ENCODE data around the gene MED25.

The MED25 gene

DNA sequence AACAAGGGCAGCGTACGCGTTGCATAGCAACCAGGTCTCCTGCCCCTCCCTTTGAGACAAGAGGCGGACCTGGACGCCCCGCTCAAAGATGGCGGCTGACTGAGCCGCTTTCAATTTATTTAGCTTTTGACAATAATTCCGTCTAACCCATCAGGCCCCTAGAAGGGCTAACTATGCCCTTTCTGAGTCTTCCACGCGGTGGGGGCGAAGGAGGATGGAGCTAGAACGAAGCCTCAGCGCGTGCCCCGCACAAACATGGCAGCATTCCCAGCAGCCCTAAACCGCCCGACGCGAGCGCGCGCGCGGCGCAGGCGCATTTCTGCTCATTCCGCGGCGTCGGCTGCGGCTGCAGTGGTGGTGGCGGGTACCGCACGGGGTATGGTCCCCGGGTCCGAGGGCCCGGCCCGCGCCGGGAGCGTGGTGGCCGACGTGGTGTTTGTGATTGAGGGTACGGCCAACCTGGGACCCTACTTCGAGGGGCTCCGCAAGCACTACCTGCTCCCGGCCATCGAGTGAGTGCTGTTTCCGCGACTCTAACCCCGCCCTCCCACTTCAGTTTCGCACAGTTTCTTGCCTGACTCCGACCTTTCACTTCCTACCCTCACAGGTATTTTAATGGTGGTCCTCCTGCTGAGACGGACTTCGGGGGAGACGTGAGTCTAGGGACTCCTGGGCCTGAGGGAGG lies at the start of gene MED25:
MED25 (plus strand) TSS at position 326 of the 685 bp plus-strand sequence; CDS start at position 379, 53 bp downstream.
- peak; percentile 91 for DNase-seq

- no peak for DNase-seq
These were observed 47.6 kb upstream of the MED25 start for GRCh38 chr19:49770529-49770928.

- DNase-seq, result no peak
These were observed 46.4 kb upstream of the MED25 start for GRCh38 chr19:49771674-49772139.

DNA sequence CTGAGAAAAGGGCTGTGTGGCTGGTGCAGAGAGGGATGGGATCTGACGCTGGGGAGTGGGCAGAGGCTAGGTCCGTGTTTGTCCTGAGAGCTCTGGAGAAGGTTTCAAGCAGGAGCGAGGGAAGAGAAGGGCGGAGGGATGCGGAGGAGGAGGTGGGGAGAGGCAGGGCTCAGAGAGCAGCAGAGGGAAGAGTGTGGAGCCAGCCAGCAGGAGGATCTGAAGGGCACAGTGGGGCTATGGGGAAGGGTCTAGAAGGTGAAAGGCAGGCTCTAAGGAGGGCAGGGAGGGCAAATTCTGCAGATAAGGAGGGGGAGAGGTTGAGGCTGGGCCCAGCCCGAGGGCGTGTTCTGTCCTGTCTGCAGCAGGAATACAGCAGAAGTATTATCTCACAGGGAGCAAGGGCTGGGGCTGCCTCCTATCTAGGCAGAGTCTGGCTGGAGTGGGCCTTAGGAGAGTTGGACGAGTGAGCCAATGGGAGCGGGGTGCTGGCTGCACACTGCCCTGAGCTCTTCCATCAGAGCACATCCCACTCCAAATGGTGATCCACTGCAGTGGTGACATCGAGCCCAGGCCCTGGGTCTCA lies 45.1 kb upstream of the MED25 start:
- DNase-seq, result no peak

DNA sequence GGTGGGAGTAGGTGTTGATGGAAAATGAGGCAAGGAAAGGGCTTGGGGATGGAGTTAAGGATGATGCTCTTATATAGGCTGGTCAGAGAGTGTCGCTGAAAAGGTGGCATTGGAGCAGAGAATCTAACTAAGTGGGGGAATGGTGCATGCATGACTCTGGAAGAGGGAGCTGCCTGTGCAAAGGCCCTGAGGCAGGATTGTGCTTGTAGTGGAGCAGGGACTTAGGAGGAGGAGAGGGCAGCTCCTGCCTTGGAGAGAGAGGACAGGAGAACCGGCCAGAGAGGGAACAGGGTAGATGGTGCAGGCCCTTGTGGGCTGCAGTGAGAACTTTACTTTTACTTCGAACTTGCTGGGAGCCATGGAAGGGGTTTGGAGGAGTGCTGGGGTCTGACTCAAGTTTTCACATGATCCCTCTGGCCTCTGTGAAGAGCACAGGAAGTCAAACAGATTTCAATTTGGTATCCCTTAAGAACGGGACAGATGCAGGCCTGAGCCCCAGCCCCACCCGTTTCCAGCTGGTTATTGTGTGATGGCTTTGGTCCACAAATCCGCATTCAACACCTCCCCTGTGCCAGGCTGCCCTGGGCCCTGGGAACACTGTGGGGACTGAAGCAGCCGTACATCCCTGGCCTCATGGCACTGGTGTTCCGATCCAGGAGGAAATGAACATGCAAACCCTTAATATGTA lies 44.3 kb upstream of the MED25 start:
- DNase-seq, result no peak

GRCh38 chr19:49774969-49775368 lies 43.1 kb upstream of the MED25 start:
- no peak for DNase-seq

- no peak for DNase-seq
These were observed 42.2 kb upstream of the MED25 start for GRCh38 chr19:49775742-49776370.

DNA sequence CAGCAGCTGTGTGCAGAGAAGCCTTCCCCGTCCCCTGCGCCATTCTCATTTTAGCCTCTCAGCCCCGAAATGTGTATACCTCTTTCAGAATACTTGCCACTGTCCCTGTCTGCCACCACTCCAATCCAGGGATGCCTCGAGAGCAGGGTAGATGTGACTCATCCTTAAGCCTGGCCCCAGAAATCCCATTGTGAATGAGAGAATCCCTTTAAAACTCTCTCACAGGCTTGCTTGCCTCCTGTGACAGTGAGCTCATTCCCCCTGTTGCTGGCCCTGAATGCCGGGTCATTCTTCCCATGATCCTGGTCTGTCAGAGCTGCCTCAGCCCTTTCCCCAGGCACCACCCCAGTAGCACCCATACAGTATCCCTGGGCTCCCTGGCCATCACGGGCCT lies 41.7 kb upstream of the MED25 start:
- DNase-seq, result no peak

DNA sequence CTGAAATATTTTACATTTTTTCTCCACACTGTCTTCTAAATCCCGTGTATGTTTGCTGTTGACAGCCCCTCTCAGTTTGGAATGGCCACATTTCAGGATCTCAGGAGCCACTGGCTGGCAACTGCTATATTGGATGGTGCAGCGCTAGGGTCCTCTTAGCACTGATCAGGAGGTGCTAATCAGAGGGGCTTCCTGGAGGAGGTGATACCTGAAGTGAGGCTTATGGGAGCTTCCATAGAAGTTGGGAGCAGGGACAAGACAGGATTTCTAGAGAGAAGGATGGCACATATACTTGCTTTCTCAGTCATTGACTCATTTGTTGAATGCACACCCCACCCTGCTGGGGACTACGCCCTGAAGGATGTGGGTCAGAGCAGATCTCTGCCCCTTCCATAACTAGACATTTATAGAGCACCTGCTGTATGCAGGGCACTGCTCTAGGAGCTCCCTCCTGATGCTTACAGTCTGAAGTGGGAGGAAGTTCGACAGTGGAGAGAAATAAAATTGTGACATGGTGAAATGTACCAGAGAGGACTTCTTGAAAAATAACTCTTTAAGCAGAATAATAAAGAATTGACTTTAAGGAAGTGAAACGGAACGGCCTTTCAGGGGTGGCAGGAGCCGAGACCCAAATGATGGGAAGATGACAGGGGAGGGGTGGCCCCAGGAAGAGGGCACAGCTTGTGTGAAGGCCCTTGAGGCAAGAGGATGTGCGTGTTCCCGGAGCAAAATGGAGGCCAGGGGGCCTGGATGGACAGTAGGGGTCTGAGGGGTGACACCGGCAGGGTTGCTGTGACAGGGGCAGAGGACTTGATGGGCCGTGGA lies 38.1 kb upstream of the MED25 start:
- DNase-seq, result peak; percentile 41

DNA sequence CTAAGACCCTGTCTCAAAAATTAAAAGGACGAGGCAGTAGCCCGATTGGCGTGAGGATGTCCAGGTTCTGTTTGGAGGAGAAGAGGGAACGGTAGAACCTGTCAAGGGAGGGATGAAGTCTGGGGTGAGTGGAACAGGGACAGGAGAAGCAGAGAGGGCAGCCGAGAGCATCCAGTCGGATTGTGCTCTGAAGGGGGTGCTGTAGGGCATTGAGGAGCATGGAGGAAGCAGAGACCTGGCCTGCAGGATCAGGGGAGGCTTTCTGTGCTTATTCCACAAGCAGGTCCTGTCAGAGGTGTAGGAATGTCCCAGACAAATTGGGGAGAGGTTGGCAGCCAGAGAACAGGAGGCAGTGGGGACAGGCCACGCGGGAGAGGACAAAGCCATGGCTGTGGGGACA lies 37.2 kb upstream of the MED25 start:
- DNase-seq, result no peak

GRCh38 chr19:49781394-49781793 lies 36.7 kb upstream of the MED25 start:
- DNase-seq, result no peak

DNA sequence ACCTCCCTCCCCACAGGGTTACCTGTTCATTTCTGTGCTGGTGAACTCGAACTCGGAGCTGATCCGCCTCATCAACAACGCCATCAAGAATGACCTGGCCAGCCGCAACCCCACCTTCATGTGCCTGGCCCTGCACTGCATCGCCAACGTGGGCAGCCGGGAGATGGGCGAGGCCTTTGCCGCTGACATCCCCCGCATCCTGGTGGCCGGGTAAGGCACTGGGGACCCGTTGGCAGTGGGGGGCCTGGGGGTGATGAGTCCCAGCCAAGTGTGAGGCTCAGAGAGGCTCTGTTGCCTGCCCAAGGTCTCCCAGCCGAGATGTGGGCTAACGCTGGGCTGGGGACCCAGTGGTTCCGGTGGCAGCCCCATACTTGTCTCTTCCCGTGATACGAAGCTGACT lies 35.6 kb upstream of the MED25 start:
- DNase-seq, result no peak

- DNase-seq, result no peak
These were observed 31.7 kb upstream of the MED25 start for GRCh38 chr19:49786376-49786820.

GRCh38 chr19:49787746-49788145 lies 30.3 kb upstream of the MED25 start:
- no peak for DNase-seq

DNA sequence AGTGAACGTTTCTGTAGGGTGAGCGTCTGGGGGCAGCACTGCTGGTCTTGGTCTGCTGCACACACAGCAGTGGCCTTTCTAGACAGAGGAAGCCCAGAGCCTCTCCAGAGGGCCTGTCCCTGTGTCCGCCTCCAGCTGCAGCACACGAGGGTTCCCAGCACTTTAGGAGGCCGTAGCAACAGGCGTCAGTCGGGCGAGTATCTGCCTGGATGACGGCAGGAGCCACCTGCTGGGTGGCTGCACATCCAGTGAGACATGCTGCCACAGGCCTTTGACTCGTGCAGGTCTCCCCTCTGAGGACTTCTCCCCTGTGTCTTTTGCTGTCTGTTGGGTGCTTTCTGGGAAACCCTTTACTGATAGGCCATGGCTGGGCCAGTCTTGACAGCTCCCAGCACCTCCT lies 29.2 kb upstream of the MED25 start:
- no peak for DNase-seq

GRCh38 chr19:49790866-49791265 lies 27.2 kb upstream of the MED25 start:
- DNase-seq, result no peak

DNA sequence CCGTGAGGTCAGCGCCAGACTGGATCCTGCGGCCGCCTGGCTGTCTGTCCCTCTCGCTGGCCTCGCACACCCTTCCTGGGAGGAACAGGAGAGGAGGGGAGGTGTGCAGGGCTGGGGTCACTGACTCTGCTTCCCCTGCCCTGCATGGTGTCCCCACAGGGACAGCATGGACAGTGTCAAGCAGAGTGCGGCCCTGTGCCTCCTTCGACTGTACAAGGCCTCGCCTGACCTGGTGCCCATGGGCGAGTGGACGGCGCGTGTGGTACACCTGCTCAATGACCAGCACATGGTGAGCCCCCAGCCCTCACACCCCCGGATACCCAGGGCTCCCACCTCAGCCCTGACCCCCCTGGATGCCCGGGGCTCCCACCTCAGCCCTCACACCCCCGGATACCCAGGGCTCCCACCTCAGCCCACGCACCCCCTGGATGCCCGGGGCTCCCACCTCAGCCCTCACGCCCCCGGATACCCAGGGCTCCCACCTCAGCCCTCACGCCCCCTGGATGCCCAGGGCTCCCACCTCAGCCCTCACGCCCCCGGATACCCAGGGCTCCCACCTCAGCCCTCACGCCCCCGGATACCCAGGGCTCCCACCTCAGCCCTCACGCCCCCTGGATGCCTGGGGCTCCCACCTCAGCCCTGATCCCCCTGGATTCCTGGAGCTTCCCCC lies 26.2 kb upstream of the MED25 start:
- DNase-seq, result no peak

GRCh38 chr19:49792829-49793560 lies 25.1 kb upstream of the MED25 start:
- DNase-seq, result no peak

- DNase-seq, result no peak
These were observed 24.6 kb upstream of the MED25 start for GRCh38 chr19:49793561-49793840.

- DNase-seq, result no peak
These were observed 22.5 kb upstream of the MED25 start for GRCh38 chr19:49795615-49796014.

GRCh38 chr19:49798574-49798973 lies 19.5 kb upstream of the MED25 start:
- DNase-seq, result no peak
